Liver (tissue), 9 donors: ENCODE measurements around the gene PRSS27. TPM values are rescaled to one million over a fixed set of nuclear protein-coding genes. Genes with fewer than 3 reads are reported as not detected.
"Not testable (repeated sequence)": the region's sequence is repeated elsewhere in the genome, so short reads cannot be mapped to it uniquely, and the experiment has no call there.

ENCODE experiments used
- DNase-seq: peaks from one replicate; pipeline ENCODE4 v3.0.0-alpha.2; 2017; ENCODE audit warnings: low spot score
- H3K27ac ChIP-seq, 2 donors: one replicate each; pipeline ENCODE4 v1.7.0; 2013; ENCODE audit warnings: inconsistent platforms in 2 of 2, low read length in 2 of 2, control low read depth in 1 of 2, low read depth in 1 of 2, mild to moderate bottlenecking in 1 of 2
- H3K27me3 ChIP-seq, 4 donors: one replicate each; pipeline versions ENCODE4 v1.6.1 to v1.7.0; 2013; ENCODE audit warnings: low read length in 3 of 4, inconsistent platforms in 1 of 4, mild to moderate bottlenecking in 1 of 4, moderate library complexity in 1 of 4; ENCODE audit not compliant: control insufficient read depth in 4 of 4, insufficient read depth in 4 of 4
- H3K36me3 ChIP-seq, 4 donors: one replicate each; pipeline versions ENCODE4 v1.6.1 to v1.7.0; 2013; ENCODE audit warnings: low read length in 3 of 4, mild to moderate bottlenecking in 3 of 4, low read depth in 1 of 4, moderate library complexity in 1 of 4; ENCODE audit not compliant: control insufficient read depth in 4 of 4, insufficient read depth in 3 of 4
- H3K4me1 ChIP-seq, 4 donors: one replicate each; pipeline versions ENCODE4 v1.6.1 to v1.7.0; 2013; ENCODE audit warnings: low read length in 3 of 4, mild to moderate bottlenecking in 3 of 4, moderate library complexity in 1 of 4; ENCODE audit not compliant: control insufficient read depth in 4 of 4, insufficient read depth in 4 of 4
- H3K4me3 ChIP-seq, 3 donors: one replicate each; pipeline versions ENCODE4 v1.6.1 to v1.7.0; 2013; ENCODE audit warnings: low read length in 3 of 3, control low read depth in 1 of 3, low read depth in 1 of 3, mild to moderate bottlenecking in 1 of 3
- H3K9ac ChIP-seq, 2 donors: one replicate each; pipeline ENCODE4 v1.7.0; 2013; ENCODE audit warnings: low read length in 2 of 2, mild to moderate bottlenecking in 2 of 2, moderate library complexity in 2 of 2, control low read depth in 1 of 2, low read depth in 1 of 2
- H3K9me3 ChIP-seq, 4 donors: one replicate each; pipeline versions ENCODE4 v1.6.1 to v1.7.0; 2013; ENCODE audit warnings: low read length in 3 of 4; ENCODE audit not compliant: control insufficient read depth in 4 of 4
- EGR1 ChIP-seq, 2 donors: IDR thresholded peaks; 2 replicates each; pipeline ENCODE4 v1.6.1; 2016 to 2018; ENCODE audit warnings: antibody characterized with exemption in 2 of 2, low read depth in 2 of 2
- FOXA1 ChIP-seq: IDR thresholded peaks from 2 replicates; pipeline ENCODE4 v1.6.1; 2016; ENCODE audit warnings: antibody characterized with exemption
- FOXA2 ChIP-seq: IDR thresholded peaks from 2 replicates; pipeline ENCODE4 v1.6.1; 2016; ENCODE audit warnings: antibody characterized with exemption
- GABPA ChIP-seq, 2 donors: IDR thresholded peaks in 1 of 2; conservative IDR thresholded peaks in 1 of 2; 2 replicates each; pipeline ENCODE4 v1.6.1; 2016; ENCODE audit warnings: antibody characterized with exemption in 2 of 2, mild to moderate bottlenecking in 1 of 2, moderate library complexity in 1 of 2
- HNF4G ChIP-seq: IDR thresholded peaks from 2 replicates; pipeline ENCODE4 v1.6.1; 2016; ENCODE audit warnings: antibody characterized with exemption
- MAX ChIP-seq: IDR thresholded peaks from 2 replicates; pipeline ENCODE4 v1.6.1; 2016; ENCODE audit warnings: antibody characterized with exemption
- NR2F2 ChIP-seq: IDR thresholded peaks from 2 replicates; pipeline ENCODE4 v1.6.1; 2016; ENCODE audit warnings: antibody characterized with exemption
- RAD21 ChIP-seq, 2 donors: IDR thresholded peaks; 2 replicates each; pipeline ENCODE4 v1.6.1; 2016; ENCODE audit warnings: antibody characterized with exemption in 2 of 2, mild to moderate bottlenecking in 2 of 2
- RXRA ChIP-seq, 2 donors: IDR thresholded peaks; 2 replicates each; pipeline ENCODE4 v1.6.1; 2017 to 2018; ENCODE audit warnings: antibody characterized with exemption in 2 of 2, mild to moderate bottlenecking in 1 of 2
- SP1 ChIP-seq: IDR thresholded peaks from 2 replicates; pipeline ENCODE4 v1.6.1; 2018; ENCODE audit warnings: antibody characterized with exemption, mild to moderate bottlenecking
- TAF1 ChIP-seq: conservative IDR thresholded peaks from 2 replicates; pipeline ENCODE4 v1.6.1; 2016; ENCODE audit warnings: antibody characterized with exemption, mild to moderate bottlenecking
- YY1 ChIP-seq: IDR thresholded peaks from 2 replicates; pipeline ENCODE4 v1.6.1; 2016; ENCODE audit warnings: antibody characterized with exemption, mild to moderate bottlenecking
- WGBS: extraction: QIAGEN DNeasy Blood & Tissue Kit; methylation state at CpG from one replicate; pipeline ENCODE4 v1.1.7; 2013; 5-methylcytosine and 5-hydroxymethylcytosine counted together
- polyA plus RNA-seq, 2 donors: library from polyadenylated mRNA; stranded (reverse) in 1 of 2; unstranded in 1 of 2; fragments of 200-250 nt in 1 of 2; fragments of >200 nt in 1 of 2; fragmentation: Nextera tagmentation in 1 of 2; extraction: Ambion mirVana in 1 of 2; gene quantifications; one replicate each; pipeline versions ENCODE4 v1.2.1 to v1.2.3, GENCODE V29; 2013 to 2015
- total RNA-seq, 2 donors: library from RNA; depleted of rRNA; stranded (reverse); fragments of >200 nt; gene quantifications; one replicate each; pipeline ENCODE4 v1.2.3, GENCODE V29; 2014
- TF ChIP-seq, protein P1 (sequence below): IDR thresholded peaks from 2 replicates; pipeline ENCODE4 v1.6.1; 2016; ENCODE audit warnings: antibody characterized with exemption, mild to moderate bottlenecking
- TF ChIP-seq, protein P2 (sequence below): fragments of 150-350 bp; IDR thresholded peaks from 2 replicates; pipeline ENCODE4 v1.5.1; 2017; ENCODE audit warnings: improper control_type of control experiment, low read depth, low read length; ENCODE audit not compliant: missing input control
- TF ChIP-seq, protein P3 (sequence below): IDR thresholded peaks from 2 replicates; pipeline ENCODE4 v1.6.1; 2016; ENCODE audit warnings: antibody characterized with exemption
- TF ChIP-seq, protein P4 (sequence below): IDR thresholded peaks from 2 replicates; pipeline ENCODE4 v1.6.1; 2016; ENCODE audit warnings: antibody characterized with exemption
- donor health status: healthy.
- donor health status: healthy.
- donor health status: healthy.
- donor health status: healthy.
- donor health status: healthy.

The PRSS27 gene
- total and polyA plus RNA-seq, 4 donors, result 0.05 to 1.5 (median 0.22) TPM; not detected in 1

GRCh38 chr16:2682209-2683021 is 37.6 kb downstream of the PRSS27 start, which contains the start of gene KCTD5:
Gene KCTD5, plus strand, starts transcription at chr16:2682523. Its CDS starts 26 bp downstream, at chr16:2682549.
- no peaks in the 10 kb centered on the region for H3K27me3 ChIP-seq
- TF ChIP-seq, protein P1, sequence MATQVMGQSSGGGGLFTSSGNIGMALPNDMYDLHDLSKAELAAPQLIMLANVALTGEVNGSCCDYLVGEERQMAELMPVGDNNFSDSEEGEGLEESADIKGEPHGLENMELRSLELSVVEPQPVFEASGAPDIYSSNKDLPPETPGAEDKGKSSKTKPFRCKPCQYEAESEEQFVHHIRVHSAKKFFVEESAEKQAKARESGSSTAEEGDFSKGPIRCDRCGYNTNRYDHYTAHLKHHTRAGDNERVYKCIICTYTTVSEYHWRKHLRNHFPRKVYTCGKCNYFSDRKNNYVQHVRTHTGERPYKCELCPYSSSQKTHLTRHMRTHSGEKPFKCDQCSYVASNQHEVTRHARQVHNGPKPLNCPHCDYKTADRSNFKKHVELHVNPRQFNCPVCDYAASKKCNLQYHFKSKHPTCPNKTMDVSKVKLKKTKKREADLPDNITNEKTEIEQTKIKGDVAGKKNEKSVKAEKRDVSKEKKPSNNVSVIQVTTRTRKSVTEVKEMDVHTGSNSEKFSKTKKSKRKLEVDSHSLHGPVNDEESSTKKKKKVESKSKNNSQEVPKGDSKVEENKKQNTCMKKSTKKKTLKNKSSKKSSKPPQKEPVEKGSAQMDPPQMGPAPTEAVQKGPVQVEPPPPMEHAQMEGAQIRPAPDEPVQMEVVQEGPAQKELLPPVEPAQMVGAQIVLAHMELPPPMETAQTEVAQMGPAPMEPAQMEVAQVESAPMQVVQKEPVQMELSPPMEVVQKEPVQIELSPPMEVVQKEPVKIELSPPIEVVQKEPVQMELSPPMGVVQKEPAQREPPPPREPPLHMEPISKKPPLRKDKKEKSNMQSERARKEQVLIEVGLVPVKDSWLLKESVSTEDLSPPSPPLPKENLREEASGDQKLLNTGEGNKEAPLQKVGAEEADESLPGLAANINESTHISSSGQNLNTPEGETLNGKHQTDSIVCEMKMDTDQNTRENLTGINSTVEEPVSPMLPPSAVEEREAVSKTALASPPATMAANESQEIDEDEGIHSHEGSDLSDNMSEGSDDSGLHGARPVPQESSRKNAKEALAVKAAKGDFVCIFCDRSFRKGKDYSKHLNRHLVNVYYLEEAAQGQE, result peak; percentile 85
- TF ChIP-seq, protein P2, sequence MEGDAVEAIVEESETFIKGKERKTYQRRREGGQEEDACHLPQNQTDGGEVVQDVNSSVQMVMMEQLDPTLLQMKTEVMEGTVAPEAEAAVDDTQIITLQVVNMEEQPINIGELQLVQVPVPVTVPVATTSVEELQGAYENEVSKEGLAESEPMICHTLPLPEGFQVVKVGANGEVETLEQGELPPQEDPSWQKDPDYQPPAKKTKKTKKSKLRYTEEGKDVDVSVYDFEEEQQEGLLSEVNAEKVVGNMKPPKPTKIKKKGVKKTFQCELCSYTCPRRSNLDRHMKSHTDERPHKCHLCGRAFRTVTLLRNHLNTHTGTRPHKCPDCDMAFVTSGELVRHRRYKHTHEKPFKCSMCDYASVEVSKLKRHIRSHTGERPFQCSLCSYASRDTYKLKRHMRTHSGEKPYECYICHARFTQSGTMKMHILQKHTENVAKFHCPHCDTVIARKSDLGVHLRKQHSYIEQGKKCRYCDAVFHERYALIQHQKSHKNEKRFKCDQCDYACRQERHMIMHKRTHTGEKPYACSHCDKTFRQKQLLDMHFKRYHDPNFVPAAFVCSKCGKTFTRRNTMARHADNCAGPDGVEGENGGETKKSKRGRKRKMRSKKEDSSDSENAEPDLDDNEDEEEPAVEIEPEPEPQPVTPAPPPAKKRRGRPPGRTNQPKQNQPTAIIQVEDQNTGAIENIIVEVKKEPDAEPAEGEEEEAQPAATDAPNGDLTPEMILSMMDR, result peak; percentile 1
- TF ChIP-seq GABPA (IDR thresholded peaks at IDR 0.05 in 1 of 2, conservative IDR thresholded peaks at IDR 0.05 in 1 of 2) (peak; percentile 97 to 98), YY1 (peak; percentile 95), MAX (peak; percentile 96), FOXA2 (no peak), FOXA1 (peak; percentile 11), NR2F2 (peak; percentile 61), TAF1 (peak; percentile 68), EGR1 (IDR thresholded peaks at IDR 0.05; ENCODE audit: low read depth in 2 of 2) (peak; percentile 54 to 56), SP1 (peak; percentile 87), HNF4G (no peak), RAD21 (IDR thresholded peaks at IDR 0.05) (peak in 1 of 2 donors; percentile 47), RXRA (IDR thresholded peaks at IDR 0.05) (peak; percentile 33 to 46)
- TF ChIP-seq, protein P3, sequence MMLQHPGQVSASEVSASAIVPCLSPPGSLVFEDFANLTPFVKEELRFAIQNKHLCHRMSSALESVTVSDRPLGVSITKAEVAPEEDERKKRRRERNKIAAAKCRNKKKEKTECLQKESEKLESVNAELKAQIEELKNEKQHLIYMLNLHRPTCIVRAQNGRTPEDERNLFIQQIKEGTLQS, result no peak
- TF ChIP-seq, protein P4, sequence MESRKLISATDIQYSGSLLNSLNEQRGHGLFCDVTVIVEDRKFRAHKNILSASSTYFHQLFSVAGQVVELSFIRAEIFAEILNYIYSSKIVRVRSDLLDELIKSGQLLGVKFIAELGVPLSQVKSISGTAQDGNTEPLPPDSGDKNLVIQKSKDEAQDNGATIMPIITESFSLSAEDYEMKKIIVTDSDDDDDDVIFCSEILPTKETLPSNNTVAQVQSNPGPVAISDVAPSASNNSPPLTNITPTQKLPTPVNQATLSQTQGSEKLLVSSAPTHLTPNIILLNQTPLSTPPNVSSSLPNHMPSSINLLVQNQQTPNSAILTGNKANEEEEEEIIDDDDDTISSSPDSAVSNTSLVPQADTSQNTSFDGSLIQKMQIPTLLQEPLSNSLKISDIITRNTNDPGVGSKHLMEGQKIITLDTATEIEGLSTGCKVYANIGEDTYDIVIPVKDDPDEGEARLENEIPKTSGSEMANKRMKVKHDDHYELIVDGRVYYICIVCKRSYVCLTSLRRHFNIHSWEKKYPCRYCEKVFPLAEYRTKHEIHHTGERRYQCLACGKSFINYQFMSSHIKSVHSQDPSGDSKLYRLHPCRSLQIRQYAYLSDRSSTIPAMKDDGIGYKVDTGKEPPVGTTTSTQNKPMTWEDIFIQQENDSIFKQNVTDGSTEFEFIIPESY, result no peak
- H3K27ac ChIP-seq, result peak within 1 kb of the TSS; percentile 58 to 85
- WGBS, result under 1% methylated on average over 73 of the region's 73 CpGs
- no peaks in the 10 kb centered on the region for H3K9me3 ChIP-seq
- peaks cover 3 to 15% (median 12%) of the 10 kb centered on the region in 4 donors for H3K4me1 ChIP-seq
- H3K36me3 ChIP-seq, result no peaks in the 10 kb centered on the region
- H3K9ac ChIP-seq, result peak within 1 kb of the TSS; percentile 90 to 98
- DNase-seq, result peak; percentile 97
- peak within 1 kb of the TSS; percentile 86 to 100 (median 97) for H3K4me3 ChIP-seq

DNA sequence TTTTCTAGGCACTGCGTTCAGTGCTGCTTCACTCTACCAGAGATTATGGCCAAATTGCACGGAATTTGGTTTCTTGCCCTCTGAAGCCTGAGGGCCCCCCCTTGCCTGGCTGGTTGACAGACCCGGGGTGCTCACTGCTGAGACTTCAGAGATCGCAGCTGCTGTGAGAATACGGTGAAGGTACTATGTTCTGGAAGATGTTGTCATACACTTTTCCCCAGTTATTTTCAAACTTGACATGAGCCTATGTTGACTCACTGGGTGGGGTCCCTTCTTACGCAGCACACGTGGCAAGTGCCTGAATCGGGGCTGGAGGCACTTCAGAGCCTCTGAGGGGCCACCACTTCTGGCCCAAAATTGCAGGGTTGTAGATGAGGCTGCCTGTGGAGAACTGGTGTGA is 39.7 kb downstream of the PRSS27 start:
- DNase-seq, H3K27ac ChIP-seq, H3K9me3 ChIP-seq, H3K9ac ChIP-seq, H3K36me3 ChIP-seq, H3K27me3 ChIP-seq, H3K4me3 ChIP-seq: not testable (repeated sequence)
- H3K4me1 ChIP-seq, result peaks cover 3 to 11% (median 7%) of the 10 kb centered on the region in 4 donors
- 86% methylated on average over 8 of the region's 8 CpGs for WGBS

- not testable (repeated sequence) for DNase-seq
- WGBS, result 78% methylated on average over 4 of the region's 4 CpGs
Observed at GRCh38 chr16:2679902-2680301, 40.1 kb downstream of the PRSS27 start.

More at GRCh38 chr16:2679902-2680301, 40.1 kb downstream of the PRSS27 start:
- H3K9me3 ChIP-seq, H3K36me3 ChIP-seq, H3K27me3 ChIP-seq, H3K9ac ChIP-seq, H3K4me3 ChIP-seq, H3K27ac ChIP-seq: not testable (repeated sequence)
- peaks cover 3 to 11% (median 7%) of the 10 kb centered on the region in 4 donors for H3K4me1 ChIP-seq
